Prostate gland (tissue), 2 donors: ENCODE data around the gene CCNI2.

Experiments used
- POLR2A ChIP-seq: fragments of 450-650 bp; IDR thresholded peaks from one replicate; pipeline ENCODE4 v1.6.1; 2016; ENCODE audit warnings: antibody characterized with exemption, mild to moderate bottlenecking
- TF ChIP-seq, protein P1 (sequence below), 4 experiments: fragments of 200-600 bp in 2 of 4; fragments of 450-650 bp in 2 of 4; sonication (generic) in 2 of 4; IDR thresholded peaks; 1 replicate in 3 of 4; 2 replicates in 1 of 4; pipeline ENCODE4 v1.5.1; 2016 to 2019; ENCODE audit warnings: antibody characterized with exemption in 4 of 4, mild to moderate bottlenecking in 2 of 4, moderate library complexity in 2 of 4

DNA sequence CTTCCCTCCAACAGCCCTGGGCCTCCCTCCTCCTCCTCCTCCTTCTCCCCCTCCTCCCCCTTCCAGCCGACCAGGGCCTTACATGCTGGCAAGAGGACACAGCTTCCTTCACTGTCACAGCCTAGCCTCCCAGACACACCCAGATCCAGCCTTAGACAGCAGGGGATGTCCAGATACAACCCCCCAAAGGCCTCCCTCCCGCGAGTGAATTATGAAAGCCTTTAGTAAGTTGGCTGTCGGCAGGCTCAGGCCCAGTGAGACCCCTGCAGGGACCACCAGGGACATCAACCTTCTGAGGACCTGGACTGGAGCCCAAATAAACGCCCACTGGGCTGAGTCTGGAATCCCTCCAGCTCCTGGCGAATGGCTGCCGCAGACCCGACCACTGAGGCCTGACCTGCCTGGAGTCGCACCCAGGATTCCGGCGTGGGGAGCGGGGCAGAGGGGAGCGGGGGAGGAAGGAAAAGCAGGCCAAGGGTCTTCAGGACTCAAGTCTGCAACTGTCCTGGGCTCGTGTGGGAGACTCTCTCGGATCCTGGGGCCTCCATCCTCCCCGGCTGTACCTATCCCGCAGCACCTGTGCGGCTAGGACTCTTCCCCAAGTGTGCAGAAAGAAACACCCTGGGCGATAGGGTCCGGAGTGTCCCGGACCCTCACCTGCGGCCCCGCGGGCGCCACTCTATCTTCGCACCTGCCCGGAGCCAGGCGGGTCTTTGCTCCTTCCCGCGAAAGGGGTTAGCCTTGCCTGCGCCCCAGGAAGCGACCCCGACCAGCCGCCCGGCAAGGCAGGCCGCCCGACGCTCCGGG lies 29.1 kb downstream of the CCNI2 start:
- TF ChIP-seq, protein P1, sequence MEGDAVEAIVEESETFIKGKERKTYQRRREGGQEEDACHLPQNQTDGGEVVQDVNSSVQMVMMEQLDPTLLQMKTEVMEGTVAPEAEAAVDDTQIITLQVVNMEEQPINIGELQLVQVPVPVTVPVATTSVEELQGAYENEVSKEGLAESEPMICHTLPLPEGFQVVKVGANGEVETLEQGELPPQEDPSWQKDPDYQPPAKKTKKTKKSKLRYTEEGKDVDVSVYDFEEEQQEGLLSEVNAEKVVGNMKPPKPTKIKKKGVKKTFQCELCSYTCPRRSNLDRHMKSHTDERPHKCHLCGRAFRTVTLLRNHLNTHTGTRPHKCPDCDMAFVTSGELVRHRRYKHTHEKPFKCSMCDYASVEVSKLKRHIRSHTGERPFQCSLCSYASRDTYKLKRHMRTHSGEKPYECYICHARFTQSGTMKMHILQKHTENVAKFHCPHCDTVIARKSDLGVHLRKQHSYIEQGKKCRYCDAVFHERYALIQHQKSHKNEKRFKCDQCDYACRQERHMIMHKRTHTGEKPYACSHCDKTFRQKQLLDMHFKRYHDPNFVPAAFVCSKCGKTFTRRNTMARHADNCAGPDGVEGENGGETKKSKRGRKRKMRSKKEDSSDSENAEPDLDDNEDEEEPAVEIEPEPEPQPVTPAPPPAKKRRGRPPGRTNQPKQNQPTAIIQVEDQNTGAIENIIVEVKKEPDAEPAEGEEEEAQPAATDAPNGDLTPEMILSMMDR (IDR thresholded peaks at IDR 0.05) = no peak
- no peak for TF ChIP-seq POLR2A
